Measurements from ENCODE around the gene SEMA3D.

Gene SEMA3D

DNA sequence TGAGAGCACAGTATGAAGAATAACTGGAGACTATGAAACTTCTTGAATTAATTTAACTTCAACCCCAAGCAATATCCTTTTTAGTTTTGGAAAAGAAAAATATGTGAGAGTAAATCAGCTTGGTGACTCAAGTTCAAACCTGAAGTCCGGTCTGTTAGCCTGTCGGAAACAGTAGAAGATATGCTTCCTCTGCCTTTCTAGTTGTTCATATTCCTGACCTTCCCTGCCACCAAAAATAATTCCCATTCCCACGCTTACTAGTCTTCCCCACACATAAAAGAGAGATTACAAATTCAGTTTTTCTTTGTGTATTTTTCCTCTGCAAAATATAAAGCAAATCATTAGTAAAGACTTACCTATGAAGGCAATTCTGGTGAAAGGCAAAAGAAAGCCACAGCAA, 3.6 kb downstream of the SEMA3D start:
- DNase-seq = no peak

GRCh38 chr7:85178531-85179298, 8.1 kb downstream of the SEMA3D start:
- no peak for DNase-seq

DNA sequence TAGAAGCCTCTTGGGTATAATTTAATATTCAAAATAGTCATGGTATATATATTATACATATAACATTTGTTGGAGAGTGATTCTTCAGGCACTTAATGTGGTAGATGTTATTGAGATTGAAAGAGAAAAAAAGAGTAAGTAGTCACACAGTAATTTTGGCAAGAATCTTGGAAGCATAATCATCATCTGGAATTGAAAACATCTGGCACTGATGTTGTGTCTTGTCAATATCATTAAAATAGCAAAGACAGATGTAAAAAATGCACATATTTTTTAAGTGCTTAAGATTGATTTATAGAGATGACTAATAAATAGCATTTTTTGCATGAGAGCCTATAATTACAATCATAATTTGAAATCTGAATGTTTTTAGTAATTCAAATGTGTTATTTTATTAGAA, 9.5 kb downstream of the SEMA3D start:
- DNase-seq = no peak

GRCh38 chr7:85176197-85176596, 10.7 kb downstream of the SEMA3D start:
- no peak for DNase-seq

- no peak for DNase-seq
Observed at GRCh38 chr7:85175217-85175616, 11.6 kb downstream of the SEMA3D start.

- no peak for DNase-seq
Observed at GRCh38 chr7:85172530-85172941, 14.3 kb downstream of the SEMA3D start.

- DNase-seq = no peak
Observed at GRCh38 chr7:85167636-85168035, 19.2 kb downstream of the SEMA3D start.

GRCh38 chr7:85165263-85165662, 21.6 kb downstream of the SEMA3D start:
- DNase-seq = no peak

- DNase-seq = no peak
Observed at GRCh38 chr7:85164376-85164775, 22.5 kb downstream of the SEMA3D start.

DNA sequence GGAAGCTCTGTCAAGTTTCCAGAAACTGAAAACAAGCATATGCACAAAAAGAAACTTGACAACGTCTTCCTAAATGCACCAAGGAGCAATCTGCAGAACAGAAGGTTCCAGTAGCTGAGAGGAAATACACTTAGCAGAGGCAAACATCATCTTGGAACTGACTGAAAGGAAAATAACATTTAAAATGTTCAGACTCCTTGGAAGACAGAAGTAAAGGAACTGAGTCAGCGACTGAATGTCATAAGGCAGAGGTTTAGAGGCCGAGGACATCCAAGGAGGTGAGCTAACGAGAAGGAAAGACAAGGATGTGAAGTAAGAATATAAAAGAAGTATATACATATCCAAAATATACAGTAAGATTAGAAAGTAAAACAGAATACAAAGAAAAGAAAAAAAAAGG, 24.1 kb downstream of the SEMA3D start:
- DNase-seq = no peak

DNA sequence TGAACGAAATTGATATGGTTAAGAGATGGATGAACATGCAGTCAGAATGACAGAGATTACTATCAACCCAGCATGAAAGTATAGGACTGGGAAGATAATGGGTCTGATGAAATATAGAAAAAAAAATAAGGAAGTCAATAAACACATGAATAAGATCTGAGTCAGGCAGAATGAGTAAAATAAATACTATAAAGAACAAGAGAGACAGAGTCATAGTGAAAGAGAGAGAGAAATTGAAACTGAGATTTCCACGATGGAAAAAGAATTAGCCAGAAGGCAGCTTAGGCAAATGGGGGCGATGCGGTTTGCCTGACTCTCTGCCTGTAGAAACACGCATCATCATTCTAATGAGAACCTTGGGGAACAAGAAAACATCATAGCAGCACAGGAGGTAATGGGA, 26.6 kb downstream of the SEMA3D start:
- no peak for DNase-seq

- no peak for DNase-seq
Observed at GRCh38 chr7:85159003-85159402, 27.9 kb downstream of the SEMA3D start.

DNA sequence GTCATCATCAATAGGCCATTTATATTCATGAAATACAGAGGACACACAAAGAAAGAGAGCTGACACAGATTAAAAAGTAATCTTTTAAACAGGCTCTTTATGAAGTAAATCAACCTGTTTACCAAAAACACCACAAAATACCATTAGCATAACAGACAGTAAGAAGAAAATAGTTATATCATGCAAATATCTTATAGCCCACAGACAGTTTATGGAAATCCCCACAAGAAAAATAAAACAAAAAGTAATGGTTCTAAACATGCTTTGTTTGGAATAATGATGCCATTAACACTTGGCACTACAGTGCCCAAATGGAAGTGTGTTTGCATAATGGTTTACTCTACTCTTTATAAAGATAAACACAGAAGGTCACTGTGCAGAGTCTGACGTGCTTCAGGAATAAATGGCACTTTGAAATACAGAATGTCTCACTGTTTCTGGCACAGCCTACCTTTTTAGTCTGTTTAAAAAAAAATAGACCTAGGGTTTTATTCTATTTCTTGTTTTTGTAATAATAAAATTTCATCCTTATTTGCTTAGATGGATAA, 30.1 kb downstream of the SEMA3D start:
- DNase-seq = no peak

- DNase-seq = no peak
Observed at GRCh38 chr7:85154282-85154937, 32.4 kb downstream of the SEMA3D start.

DNA sequence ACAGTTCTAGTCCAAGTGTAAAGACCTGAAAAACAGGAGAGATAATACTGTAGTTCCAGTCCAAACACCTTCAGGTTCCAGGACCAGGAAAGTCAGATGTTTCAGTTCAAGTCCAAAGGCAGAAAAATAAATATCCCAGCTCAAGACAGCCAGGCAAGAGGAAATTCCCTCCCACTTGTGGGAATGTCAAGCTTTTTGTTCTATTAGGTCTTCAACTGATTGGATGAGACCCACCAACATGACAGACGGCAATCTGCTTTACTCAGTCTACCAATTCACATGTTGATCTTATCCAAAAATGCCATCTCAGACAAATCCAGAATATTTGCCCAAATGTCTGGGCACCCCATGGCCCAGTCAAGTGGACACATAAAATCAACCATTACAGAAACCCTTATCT, 33.1 kb downstream of the SEMA3D start:
- DNase-seq = no peak

- DNase-seq = no peak
Observed at GRCh38 chr7:85150624-85151023, 36.2 kb downstream of the SEMA3D start.

- DNase-seq = no peak
Observed at GRCh38 chr7:85144771-85145170, 42.1 kb downstream of the SEMA3D start.

GRCh38 chr7:85135977-85136376, 50.9 kb downstream of the SEMA3D start:
- no peak for DNase-seq

DNA sequence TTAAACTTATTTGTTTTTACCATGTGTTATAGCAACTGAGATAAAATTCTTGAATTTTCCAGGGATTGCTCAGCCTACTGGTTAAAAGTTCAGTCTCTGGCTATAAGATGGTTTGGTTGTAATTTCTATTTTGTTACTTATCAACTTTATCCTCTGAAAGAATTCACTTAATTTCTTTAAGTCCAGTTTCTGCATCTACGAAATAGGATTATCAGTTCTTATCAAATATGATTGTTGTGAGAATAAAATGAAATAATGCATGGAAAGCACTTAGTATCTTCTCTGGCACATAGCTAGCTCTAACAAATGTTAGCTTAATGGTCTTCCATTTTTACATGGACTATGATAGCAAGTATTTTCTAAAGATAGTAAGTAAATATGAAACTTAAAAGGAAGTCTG, 53.3 kb downstream of the SEMA3D start:
- DNase-seq = no peak

GRCh38 chr7:85133006-85133405, 53.9 kb downstream of the SEMA3D start:
- no peak for DNase-seq

- no peak for DNase-seq
Observed at GRCh38 chr7:85130702-85131101, 56.2 kb downstream of the SEMA3D start.

DNA sequence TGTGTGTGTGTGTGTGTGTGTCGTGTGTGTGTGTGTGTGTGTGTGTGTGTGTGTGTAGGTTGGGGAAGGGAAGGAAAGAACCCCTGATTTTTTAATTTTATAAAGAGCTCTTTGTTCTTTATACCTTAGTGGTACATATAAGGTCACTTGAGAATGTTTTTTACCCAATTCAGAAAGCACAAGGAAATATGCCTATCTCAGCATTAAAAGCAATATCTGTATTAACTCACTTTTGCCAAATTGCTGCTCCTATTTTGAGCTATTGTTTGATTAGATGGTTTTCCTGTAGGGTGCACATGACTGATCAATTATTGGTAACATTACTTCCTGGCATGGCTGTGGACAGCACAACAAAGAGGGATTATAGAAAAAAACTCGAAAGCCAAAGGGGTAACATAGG, 60.5 kb downstream of the SEMA3D start:
- DNase-seq = no peak

DNA sequence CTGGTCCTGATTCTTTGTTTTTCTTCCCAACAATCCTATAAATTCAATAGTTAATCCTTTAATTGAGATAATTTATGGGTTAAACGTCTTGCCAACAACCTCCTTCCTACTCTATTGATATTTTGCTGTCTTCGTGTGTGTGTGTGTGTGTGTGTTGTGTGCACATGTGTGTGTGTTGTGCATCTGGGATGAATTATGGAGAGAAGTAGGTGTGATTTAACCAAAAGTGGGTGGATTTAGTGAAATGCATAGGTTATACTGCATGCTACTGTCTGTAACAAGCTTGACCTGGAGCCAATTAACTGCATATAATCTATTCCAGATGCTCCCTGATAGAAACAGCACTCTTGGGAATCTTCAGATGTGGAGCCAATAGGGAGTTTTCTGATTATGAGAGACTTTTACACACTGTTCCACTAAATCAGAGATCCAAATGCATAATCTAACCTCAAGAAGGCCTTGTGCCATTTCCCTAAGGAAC, 61.2 kb downstream of the SEMA3D start:
- DNase-seq = no peak

DNA sequence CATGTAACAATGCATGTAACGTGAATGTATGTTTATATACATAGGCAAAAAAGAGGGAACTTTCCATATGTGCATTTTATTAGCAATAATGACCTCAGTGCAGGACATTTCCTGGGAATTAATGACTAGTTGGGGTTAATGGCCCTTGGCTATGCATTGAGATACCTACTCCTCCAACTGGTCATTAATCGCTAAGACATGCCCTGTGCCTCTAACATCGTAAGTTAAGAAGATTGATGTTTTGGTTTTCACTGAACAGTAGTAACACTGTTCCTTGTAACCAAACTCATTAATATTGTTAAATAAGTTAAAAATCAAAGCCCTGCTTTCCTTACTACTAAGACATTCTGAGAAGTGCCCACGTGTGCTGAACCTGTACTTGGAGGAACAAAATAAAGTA, 61.7 kb downstream of the SEMA3D start:
- DNase-seq = no peak
